Right atrium auricular region (tissue), 2 donors: ENCODE data around the gene DCAF6. TPM values are rescaled to one million over a fixed set of nuclear protein-coding genes. Genes with fewer than 3 reads are reported as not detected.
A peak's percentile ranks its signal among the peaks of the same experiment; 100 is the strongest.
"Not testable (repeated sequence)": the region's sequence is repeated elsewhere in the genome, so short reads cannot be mapped to it uniquely, and the experiment has no call there.

ENCODE experiments used
- DNase-seq: peaks from one replicate; pipeline ENCODE4 v3.0.0-alpha.2; 2019; ENCODE audit warnings: low spot score
- H3K27ac ChIP-seq, 2 donors: fragments of 200-600 bp; sonication (generic); 1 replicate in 1 of 2; 2 replicates in 1 of 2; pipeline ENCODE4 v1.5.1; 2016 to 2019
- H3K27me3 ChIP-seq, 2 donors: fragments of 200-600 bp; sonication (generic); one replicate each; pipeline versions ENCODE4 v1.5.1 to v1.6.0; 2017 to 2019
- H3K36me3 ChIP-seq: fragments of 200-600 bp; sonication (generic); one replicate; pipeline ENCODE4 v1.5.1; 2016
- H3K4me1 ChIP-seq, 2 donors: fragments of 200-600 bp; sonication (generic); one replicate each; pipeline versions ENCODE4 v1.5.1 to v1.6.0; 2017 to 2019
- H3K4me3 ChIP-seq, 2 donors: fragments of 200-600 bp; sonication (generic); 1 replicate in 1 of 2; 2 replicates in 1 of 2; pipeline ENCODE4 v1.5.1; 2017 to 2019; ENCODE audit warnings: mild to moderate bottlenecking in 1 of 2, moderate library complexity in 1 of 2
- H3K9me3 ChIP-seq, 2 donors: fragments of 200-600 bp; sonication (generic); one replicate each; pipeline ENCODE4 v1.5.1; 2019
- total RNA-seq, 2 donors: library from RNA; depleted of rRNA; stranded (reverse); fragments of >200 nt; gene quantifications; one replicate each; pipeline ENCODE4 v1.1.0, GENCODE V29; 2016
- TF ChIP-seq, protein P1 (sequence below), 2 donors: fragments of 200-600 bp; sonication (generic); IDR thresholded peaks; one replicate each; pipeline ENCODE4 v1.5.1; 2019; ENCODE audit warnings: antibody characterized with exemption in 2 of 2

DCAF6 gene
- total RNA-seq, 2 donors from 2014 or later, result 126 to 161 TPM

DNA sequence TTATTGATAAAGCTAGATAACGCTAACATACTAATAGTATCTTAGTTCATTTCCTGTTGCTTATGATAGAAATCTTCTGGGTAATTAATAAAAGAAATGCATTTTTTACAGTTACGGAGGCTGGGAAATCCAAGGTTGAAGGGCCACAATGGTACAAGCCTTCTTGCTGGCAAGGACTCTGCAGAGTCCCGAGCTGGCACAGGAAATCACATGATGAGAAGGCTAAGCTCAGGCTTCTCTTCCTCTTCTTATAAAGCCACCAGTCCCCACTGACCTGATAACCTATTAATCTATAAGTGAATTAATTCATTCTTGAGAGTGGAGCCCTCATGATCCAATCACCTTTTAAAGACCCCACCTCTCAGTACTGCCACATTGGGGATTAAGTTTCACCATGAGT, 117.6 kb downstream of the DCAF6 start:
- H3K27ac ChIP-seq, result peak overlapping the region in 1 of 2 donors; percentile 62

DNA sequence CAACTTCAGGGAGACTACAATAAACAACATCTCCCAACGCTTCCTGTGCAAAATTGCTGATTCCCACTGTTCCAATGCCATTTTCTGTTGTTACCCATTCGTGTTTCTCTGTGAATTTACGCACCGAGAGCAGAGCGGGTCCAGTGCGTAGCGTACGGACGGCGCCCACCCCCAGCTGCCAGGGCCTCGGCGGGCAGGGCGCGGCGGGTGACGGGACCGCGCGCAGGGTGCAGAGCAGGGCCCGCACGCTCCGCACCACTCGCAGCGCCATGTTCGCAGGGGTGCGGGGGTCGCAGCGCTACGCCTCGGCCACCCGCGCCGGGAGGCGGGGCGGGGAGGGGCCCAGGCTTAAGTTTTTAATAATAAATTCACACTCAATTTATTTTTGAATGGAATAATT, 119.7 kb downstream of the DCAF6 start:
- H3K36me3 ChIP-seq, H3K9me3 ChIP-seq, H3K4me3 ChIP-seq, H3K27me3 ChIP-seq, DNase-seq, H3K27ac ChIP-seq: not testable (repeated sequence)
- peaks cover 0 to 16% of the 10 kb centered on the region in 2 donors for H3K4me1 ChIP-seq

More for the DNA sequence above, 117.6 kb downstream of the DCAF6 start:
- no peaks in the 10 kb centered on the region for H3K36me3 ChIP-seq
- peaks cover 0 to 16% of the 10 kb centered on the region in 2 donors for H3K4me1 ChIP-seq
- DNase-seq, result no peak
- TF ChIP-seq, protein P1, sequence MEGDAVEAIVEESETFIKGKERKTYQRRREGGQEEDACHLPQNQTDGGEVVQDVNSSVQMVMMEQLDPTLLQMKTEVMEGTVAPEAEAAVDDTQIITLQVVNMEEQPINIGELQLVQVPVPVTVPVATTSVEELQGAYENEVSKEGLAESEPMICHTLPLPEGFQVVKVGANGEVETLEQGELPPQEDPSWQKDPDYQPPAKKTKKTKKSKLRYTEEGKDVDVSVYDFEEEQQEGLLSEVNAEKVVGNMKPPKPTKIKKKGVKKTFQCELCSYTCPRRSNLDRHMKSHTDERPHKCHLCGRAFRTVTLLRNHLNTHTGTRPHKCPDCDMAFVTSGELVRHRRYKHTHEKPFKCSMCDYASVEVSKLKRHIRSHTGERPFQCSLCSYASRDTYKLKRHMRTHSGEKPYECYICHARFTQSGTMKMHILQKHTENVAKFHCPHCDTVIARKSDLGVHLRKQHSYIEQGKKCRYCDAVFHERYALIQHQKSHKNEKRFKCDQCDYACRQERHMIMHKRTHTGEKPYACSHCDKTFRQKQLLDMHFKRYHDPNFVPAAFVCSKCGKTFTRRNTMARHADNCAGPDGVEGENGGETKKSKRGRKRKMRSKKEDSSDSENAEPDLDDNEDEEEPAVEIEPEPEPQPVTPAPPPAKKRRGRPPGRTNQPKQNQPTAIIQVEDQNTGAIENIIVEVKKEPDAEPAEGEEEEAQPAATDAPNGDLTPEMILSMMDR (IDR thresholded peaks at IDR 0.05), result no peak
- no peaks in the 10 kb centered on the region for H3K9me3 ChIP-seq
- no peaks in the 10 kb centered on the region for H3K27me3 ChIP-seq
- H3K4me3 ChIP-seq, result no peak overlapping the region

DNA sequence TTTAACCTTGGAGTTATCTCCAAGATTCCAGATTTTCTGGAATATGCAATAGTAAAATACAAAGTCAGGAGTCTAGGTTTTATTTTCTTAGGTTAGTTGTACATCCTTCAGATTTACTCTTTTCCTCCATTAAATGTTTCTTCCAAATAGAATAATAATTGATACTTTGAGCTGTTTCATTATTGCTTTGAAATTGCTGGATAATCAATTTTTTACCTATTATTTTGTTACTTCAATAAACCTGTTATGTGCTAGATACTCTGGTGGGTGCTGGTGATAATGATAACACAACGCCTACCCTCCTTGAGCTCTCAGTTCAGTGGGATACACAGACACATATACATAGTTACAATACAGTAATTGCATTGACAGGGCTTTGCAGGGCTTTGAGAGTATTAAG, 120.9 kb downstream of the DCAF6 start:
- Histone ChIP-seq H3K36me3 (no peaks in the 10 kb centered on the region), H3K27me3 (no peaks in the 10 kb centered on the region), H3K4me1 (peaks cover 0 to 16% of the 10 kb centered on the region in 2 donors), H3K9me3 (no peaks in the 10 kb centered on the region), H3K27ac (no peak overlapping the region), H3K4me3 (no peak overlapping the region)
- no peak for DNase-seq
- TF ChIP-seq, protein P1 (IDR thresholded peaks at IDR 0.05), result no peak

DNA sequence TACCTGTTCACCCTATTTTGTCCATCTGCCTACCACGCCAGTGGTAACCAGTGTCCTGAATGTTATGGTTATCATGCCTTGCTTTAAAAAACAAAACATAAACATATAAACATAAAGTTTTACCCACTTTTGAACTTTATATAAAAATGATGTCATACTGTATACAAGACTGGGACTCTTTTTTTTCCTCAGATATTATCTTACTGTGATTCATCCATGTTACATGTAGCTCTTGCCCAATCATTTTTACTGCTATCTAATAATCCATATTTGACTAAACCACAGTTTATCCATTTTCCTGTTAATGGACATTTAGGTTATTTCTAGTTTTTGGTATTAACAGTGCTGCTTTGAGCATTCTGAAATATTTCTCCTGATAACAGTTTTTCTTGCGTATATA, 121.4 kb downstream of the DCAF6 start:
- TF ChIP-seq, protein P1 (IDR thresholded peaks at IDR 0.05), result no peak
- no peaks in the 10 kb centered on the region for H3K27me3 ChIP-seq
- H3K36me3 ChIP-seq, result no peaks in the 10 kb centered on the region
- no peak overlapping the region for H3K4me3 ChIP-seq
- no peak for DNase-seq
- H3K4me1 ChIP-seq, result peaks cover 0 to 16% of the 10 kb centered on the region in 2 donors
- no peak overlapping the region for H3K27ac ChIP-seq
- no peaks in the 10 kb centered on the region for H3K9me3 ChIP-seq

DNA sequence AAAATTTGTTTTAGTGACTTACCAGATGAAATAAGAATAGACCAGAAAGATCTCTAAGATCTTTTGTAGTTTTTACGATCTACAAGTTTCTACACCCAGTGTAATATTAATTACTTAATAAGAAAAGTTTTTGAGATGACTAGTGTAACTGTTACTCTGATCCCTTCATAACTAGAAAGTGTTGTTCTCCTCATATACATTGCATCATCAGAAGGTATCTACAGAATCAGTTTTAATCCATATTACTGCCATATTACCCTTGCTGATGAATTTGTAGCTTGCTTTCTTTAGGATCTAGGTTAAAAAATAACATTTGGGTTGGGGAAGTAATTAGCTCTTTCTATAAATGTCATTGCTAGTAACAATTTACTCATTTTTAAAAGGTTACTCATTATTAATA, 127.7 kb downstream of the DCAF6 start:
- H3K4me1 ChIP-seq, result no peaks in the 10 kb centered on the region
- H3K27me3 ChIP-seq, result no peaks in the 10 kb centered on the region
- H3K27ac ChIP-seq, result no peak overlapping the region
- peaks cover 44% of the 10 kb centered on the region for H3K36me3 ChIP-seq
- TF ChIP-seq, protein P1 (IDR thresholded peaks at IDR 0.05), result no peak
- DNase-seq, result no peak
- H3K9me3 ChIP-seq, result no peaks in the 10 kb centered on the region
- no peak overlapping the region for H3K4me3 ChIP-seq

DNA sequence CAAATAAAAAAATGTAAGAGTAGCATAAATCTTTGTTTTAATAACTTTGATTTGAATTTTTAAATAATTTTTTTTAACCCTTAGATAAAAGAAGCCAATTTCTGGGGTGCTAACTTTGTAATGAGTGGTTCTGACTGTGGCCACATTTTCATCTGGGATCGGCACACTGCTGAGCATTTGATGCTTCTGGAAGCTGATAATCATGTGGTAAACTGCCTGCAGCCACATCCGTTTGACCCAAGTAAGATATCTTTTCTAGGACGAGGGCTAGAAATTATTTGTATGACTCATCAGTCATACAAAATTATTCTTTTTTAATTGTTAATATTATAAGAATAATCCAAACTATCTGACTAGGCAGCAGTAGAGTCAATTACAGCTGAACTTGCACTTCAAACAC, 129.0 kb downstream of the DCAF6 start:
- no peaks in the 10 kb centered on the region for H3K9me3 ChIP-seq
- TF ChIP-seq, protein P1 (IDR thresholded peaks at IDR 0.05), result no peak
- no peak for DNase-seq
- no peak overlapping the region for H3K27ac ChIP-seq
- H3K4me1 ChIP-seq, result no peaks in the 10 kb centered on the region
- no peaks in the 10 kb centered on the region for H3K27me3 ChIP-seq
- H3K4me3 ChIP-seq, result no peak overlapping the region
- peaks cover 57% of the 10 kb centered on the region for H3K36me3 ChIP-seq
